GM21528 (cell line): ENCODE data around the gene INPP5A.
"Not testable (repeated sequence)": the region's sequence is repeated elsewhere in the genome, so short reads cannot be mapped to it uniquely, and the experiment has no call there.

Experiments used
- ATAC-seq: cut with Tn5 transposase; IDR thresholded peaks from one replicate; pipeline ENCODE4 v1.9.1; 2021; ENCODE audit warnings: mild to moderate bottlenecking, moderate library complexity; ENCODE audit not compliant: unreplicated experiment, low FRiP score

INPP5A gene

GRCh38 chr10:132770061-132771021, 232.8 kb downstream of the INPP5A start:
- ATAC-seq, result no peak

DNA sequence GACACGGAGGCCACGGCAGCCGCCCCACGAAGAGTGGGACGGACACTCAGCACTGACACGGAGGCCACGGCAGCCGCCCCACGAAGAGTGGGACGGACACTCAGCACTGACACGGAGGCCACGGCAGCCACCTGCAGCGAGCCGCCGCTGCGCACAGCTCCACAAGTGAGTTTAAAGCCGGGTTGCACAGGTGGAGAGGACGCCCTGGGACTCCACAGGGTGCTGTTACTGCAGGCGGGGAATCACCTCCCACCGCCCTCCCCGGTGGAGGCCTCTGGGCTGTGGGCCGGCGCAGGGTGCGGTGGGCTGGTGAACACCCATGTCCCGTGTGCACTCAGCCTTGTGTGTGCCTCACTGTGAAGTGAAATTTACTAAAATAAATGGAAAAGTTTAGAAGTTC, 235.2 kb downstream of the INPP5A start:
- ATAC-seq, result not testable (repeated sequence)

GRCh38 chr10:132774181-132774901, 236.8 kb downstream of the INPP5A start:
- no peak for ATAC-seq

GRCh38 chr10:132774902-132775863, 237.6 kb downstream of the INPP5A start:
- ATAC-seq, result no peak

DNA sequence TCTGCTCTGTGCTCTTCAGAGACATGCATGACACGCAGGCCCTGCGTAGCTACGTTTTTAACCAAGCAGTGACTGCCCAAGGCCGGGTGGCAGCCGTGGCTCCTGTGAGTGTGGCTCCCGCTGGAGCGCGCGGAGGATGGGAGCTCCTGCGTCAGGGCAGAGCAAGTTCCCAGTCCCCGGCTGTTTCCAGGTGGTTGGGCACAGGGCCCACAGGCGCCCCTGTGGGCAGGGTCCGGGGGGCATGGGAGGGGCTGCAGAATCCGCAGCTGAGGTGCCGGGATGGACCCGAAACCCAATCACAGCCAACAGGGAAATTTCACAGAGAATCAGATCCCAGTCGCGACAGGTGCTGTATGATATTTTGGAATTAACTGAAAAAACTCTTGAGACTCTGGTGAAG, 238.6 kb downstream of the INPP5A start:
- no peak for ATAC-seq

- no peak for ATAC-seq
Observed at GRCh38 chr10:132776821-132777220, 239.2 kb downstream of the INPP5A start.

DNA sequence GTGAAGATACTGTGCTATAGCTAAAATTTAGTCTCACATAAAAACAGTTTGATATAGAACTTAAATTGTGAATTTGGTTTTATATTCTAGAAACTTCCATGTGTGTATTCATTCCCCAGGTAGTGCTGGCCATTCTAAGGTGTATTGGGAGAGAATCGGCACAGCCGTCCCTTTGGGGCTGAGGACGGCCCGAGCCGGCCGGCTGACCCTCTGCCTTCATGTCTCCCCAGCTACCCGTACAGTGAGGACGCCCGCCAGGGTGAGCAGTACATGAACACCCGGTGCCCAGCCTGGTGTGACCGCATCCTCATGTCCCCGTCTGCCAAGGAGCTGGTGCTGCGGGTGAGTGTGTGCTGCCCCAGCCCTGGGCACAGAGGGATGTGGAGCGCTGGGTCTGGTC, 239.9 kb downstream of the INPP5A start:
- no peak for ATAC-seq

DNA sequence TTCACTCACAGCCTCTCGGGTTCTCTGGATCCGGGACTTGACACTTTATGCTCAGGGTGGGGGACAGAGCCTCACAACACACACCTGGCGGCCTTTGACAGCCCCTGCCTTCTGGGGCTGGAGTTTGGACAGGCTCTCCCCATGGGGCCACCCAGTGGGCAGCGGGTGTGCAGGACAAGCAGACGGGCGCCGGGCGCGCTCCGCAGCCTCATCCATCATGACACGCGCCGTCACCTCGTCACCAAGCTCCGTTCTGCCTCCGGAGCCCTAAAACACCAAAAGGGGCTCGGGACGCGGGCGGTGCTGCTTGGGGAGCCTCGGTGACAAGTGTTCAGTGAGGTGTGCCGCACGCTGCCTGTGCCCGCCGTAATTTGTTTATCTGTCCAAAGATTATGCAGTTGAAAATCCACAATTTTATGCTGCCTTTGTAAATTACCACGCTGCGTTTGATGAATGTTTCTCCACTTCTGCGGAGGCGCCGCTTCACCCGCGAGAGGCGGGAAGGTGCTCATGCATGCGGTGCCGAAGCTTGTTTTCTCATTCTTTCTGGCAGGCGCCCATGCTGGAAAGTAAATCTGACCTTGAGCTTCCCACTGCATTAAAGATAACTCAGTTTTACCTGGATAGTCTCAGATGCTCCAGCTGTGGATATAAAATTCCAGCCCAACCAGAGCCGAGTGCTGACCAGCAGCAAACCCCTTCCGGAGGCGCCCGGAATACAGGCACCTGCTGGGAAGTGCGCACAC, 242.1 kb downstream of the INPP5A start:
- no peak for ATAC-seq

- no peak for ATAC-seq
Observed at GRCh38 chr10:132780356-132780755, 242.8 kb downstream of the INPP5A start.

DNA sequence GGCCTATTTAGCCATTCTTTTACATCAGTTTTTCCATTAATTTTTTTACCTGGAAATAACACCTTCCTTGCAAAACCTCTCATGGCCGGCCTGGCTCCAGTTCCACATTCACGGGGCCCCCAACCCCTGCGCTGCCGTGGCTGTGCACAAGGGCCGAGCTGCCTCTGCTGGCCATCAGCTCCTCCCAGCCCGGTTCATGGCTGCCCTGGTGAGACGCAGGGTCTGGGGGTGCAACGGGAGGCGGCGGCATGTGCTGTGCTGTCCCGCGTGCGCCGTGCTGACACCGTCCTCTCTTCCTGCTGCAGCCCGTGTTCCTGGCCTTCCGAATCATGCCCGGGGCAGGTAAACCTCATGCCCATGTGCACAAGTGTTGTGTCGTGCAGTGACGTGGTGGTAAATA, 244.0 kb downstream of the INPP5A start:
- ATAC-seq, result no peak

- no peak for ATAC-seq
Observed at GRCh38 chr10:132783165-132783939, 245.8 kb downstream of the INPP5A start.

DNA sequence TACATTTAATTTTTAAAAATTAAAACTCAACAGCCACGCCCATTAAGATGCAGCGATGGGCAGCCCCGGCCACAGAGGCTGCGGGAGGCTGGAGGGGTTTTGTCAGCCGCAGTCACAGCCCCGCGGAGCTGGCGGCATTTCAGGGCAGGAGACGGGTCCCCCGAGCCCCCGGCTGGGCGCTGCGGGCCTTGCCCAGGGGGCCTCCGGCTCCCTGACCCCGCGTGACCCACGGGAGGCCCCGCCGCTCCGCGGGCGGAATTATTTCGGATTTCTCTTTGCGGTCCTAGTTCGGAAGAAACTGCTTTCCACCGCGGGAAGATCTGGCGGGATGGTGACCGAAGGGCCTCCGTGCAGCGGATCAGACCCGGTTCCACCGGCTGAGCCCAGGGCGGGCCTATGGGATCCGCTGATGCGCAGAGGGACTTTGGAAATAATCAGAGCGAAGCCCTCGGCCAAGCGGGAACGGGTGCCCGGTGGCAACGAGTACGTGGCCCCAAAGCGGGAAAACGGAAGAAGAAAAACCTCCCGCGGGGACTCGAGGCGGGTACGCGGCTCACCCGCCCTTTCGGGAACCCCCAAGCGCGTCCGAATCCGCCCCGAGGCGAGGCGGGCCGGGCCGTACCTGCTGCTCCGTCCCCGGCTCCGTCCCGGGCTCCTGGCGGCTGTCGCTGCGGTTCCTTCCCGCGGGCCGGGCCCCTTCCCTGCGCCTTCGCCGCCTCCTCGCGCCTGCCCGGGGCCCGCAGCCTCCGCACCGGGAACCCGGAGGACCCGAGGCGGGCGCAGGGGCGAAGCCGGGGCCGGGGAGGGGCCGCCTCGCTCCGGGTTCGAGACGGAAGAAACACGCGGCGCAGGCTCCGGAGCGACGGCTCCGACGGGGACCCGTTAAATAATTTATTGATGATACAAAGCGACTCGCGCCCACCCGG, 246.6 kb downstream of the INPP5A start:
- no peak for ATAC-seq

GRCh38 chr10:132784866-132785722, 247.5 kb downstream of the INPP5A start:
- no peak for ATAC-seq

DNA sequence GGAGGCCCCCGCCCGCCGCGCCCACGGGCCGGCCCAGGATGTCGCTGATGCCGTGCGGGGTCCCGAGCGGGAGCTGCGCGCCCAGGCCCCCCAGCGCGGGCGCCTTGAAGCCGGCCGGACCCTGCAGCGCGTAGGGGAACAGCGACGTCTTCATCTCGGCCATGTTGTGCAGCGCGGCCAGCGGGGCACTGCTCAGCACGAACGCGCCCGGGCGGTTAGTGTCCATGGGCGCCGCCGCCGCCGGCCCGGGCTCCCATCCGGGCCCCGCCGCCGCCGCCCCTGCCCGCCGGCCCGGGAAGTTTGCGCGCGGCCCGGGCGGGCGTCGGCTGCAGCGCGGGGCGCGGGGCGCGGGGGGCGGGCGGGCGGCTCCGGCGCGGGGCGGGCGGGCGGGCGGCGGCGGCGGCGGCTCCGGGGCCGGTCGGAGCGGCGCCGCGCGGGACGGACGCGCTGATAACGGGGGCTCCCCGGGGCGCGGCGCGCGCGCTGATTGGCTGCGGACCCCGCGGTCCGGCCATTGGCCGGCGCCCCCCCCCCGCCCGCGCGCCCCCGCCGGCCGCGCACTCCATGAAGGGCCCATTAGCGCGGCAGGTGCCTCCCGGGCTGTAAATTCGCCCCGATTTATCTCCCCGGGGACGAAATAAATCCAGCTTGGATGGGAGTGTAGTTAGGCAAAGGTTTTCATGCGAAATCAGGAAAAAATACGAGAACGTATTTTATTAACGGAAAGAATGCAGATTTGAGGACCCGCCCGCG, 248.3 kb downstream of the INPP5A start, which contains the start of gene NKX6-2:
Gene NKX6-2 (minus strand): TSS at position 425 of the 753 bp plus-strand sequence. CDS start 199 bp downstream, at position 226.
- ATAC-seq, result no peak

- ATAC-seq, result no peak
Observed at GRCh38 chr10:132786476-132786883, 248.9 kb downstream of the INPP5A start.

GRCh38 chr10:132786884-132787494, 249.4 kb downstream of the INPP5A start:
- ATAC-seq, result no peak
